ENCODE data around the gene ZBP1.

- TF ChIP-seq BHLHE40 (IDR thresholded peaks at IDR 0.05; ENCODE audit: borderline replicate concordance) (no peak), TARDBP (IDR thresholded peaks at IDR 0.05) (no peak), SUZ12 (IDR thresholded peaks at IDR 0.05) (no peak), ZNF384 (IDR thresholded peaks at IDR 0.05) (no peak), ELF4 (IDR thresholded peaks at IDR 0.05) (no peak)
Observed at GRCh38 chr20:57653910-57654309, 33.7 kb upstream of the ZBP1 start.

All from HEK293T (cell line).